ENCODE results near the gene SPTA1. TPM values are rescaled to one million over a fixed set of nuclear protein-coding genes. Genes with fewer than 3 reads are reported as not detected.
"Not testable (repeated sequence)": the region's sequence is repeated elsewhere in the genome, so short reads cannot be mapped to it uniquely, and the experiment has no call there.

The SPTA1 gene
- total and polyA plus RNA-seq, 2 experiments from 2014 or later = not detected

DNA sequence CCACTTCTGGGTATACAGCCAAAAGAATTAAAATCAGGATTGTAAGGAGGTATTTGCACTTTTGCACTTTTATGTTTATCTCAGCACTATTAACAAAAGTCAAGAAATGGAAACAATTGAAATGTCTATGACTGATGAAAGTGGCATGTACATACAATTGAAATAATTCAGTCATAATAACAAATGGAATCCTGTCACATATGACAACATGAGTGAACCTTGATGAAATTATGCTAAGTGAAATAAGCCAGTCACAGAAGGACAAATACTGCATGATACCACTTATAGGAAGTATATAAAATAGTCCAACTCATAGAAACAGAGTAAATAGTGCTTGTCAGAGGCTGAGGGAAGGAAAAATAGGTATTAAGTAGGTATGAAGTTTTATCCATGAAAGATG lies 3.4 kb upstream of the SPTA1 start:
- no peaks in the 10 kb centered on the region for H3K79me2 ChIP-seq (ENCODE audit: insufficient read depth)
- in situ Hi-C loops (cut with MboI) = no loop called here
- no peak overlapping the region for H3K27ac ChIP-seq
- H3K36me3 ChIP-seq (ENCODE audit: low read depth) = no peaks in the 10 kb centered on the region
- no peak overlapping the region for H3K4me3 ChIP-seq
- H3F3A ChIP-seq (ENCODE audit: insufficient read depth) = no peaks in the 10 kb centered on the region
- no peak overlapping the region for H3K4me2 ChIP-seq (ENCODE audit: unreplicated experiment)
- no peaks in the 10 kb centered on the region for H4K20me1 ChIP-seq (ENCODE audit: insufficient read depth)
- H3K27me3 ChIP-seq (replicated peaks; ENCODE audit: insufficient read depth) = no peaks in the 10 kb centered on the region
- H3K9me2 ChIP-seq (ENCODE audit: insufficient read depth) = no peaks in the 10 kb centered on the region
- H3K9ac ChIP-seq = no peak overlapping the region
- H3K9me3 ChIP-seq (ENCODE audit: low read depth) = no peaks in the 10 kb centered on the region
- no peak for TF ChIP-seq EZH2phosphoT487 (IDR thresholded peaks at IDR 0.05; ENCODE audit: insufficient read depth, low read depth)
- DNase-seq = no peak
- H3K4me1 ChIP-seq (ENCODE audit: insufficient read depth) = no peaks in the 10 kb centered on the region
- no peak overlapping the region for H2AFZ ChIP-seq

DNA sequence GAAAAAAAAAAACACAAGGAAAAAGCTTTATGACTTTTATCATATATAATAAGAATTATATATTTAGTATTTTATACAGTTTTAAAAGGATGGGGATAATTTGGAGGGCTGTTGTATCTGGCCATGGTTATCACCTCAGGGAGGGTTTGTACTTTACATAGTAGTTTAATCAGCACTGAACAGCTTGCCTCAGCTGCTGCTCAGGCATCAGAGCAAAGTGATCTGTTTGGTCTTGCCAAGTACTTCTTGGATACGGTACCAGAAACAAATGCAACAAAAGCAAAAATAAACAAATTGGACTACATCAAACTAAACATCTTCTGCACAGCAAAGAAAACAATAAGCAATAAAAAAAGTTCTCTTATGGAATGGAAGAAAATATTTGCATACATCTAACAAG lies 2.6 kb upstream of the SPTA1 start:
- Histone ChIP-seq H4K20me1 (ENCODE audit: insufficient read depth) (no peaks in the 10 kb centered on the region), H3K79me2 (ENCODE audit: insufficient read depth) (no peaks in the 10 kb centered on the region), H3K4me3 (no peak overlapping the region), H3K27me3 (replicated peaks; ENCODE audit: insufficient read depth) (no peaks in the 10 kb centered on the region), H3K27ac (no peak overlapping the region), H3K9me2 (ENCODE audit: insufficient read depth) (no peaks in the 10 kb centered on the region), H3F3A (ENCODE audit: insufficient read depth) (no peaks in the 10 kb centered on the region), H3K36me3 (ENCODE audit: low read depth) (no peaks in the 10 kb centered on the region), H3K9me3 (ENCODE audit: low read depth) (no peaks in the 10 kb centered on the region), H3K4me1 (ENCODE audit: insufficient read depth) (no peaks in the 10 kb centered on the region), H3K9ac (no peak overlapping the region), H2AFZ (no peak overlapping the region), H3K4me2 (ENCODE audit: unreplicated experiment) (no peak overlapping the region)
- in situ Hi-C loops (cut with MboI) = no loop called here
- DNase-seq = no peak
- no peak for TF ChIP-seq EZH2 (IDR thresholded peaks at IDR 0.05; ENCODE audit: insufficient read depth, poor library complexity, severe bottlenecking)
- TF ChIP-seq EZH2phosphoT487 (IDR thresholded peaks at IDR 0.05; ENCODE audit: insufficient read depth, low read depth) = no peak
- WGBS, 2 experiments (ENCODE audit: low coverage in 1 of 2, low lambda C conversion rate in 2 of 2, missing lambda C conversion rate in 2 of 2) = 16 to 21% methylated on average over 1 of the region's 1 CpG

DNA sequence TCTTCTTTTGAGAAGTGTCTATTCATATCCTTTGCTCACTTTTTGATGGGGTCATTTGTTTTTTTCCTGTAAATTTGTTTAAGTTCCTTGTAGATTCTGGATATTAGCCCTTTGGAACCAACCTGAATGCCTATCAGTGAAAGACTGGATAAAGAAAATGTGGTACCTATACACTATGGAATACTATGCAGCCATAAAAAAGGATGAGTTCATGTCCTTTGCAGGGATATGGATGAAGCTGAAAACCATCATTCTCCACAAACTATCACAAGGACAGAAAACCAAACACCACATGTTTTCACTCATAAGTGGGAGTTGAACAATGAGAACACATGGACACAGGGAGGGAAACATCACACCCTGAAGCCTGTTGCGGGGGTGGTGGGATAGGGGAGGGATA lies 1.8 kb upstream of the SPTA1 start:
- WGBS, 2 experiments (ENCODE audit: low coverage in 1 of 2, low lambda C conversion rate in 2 of 2, missing lambda C conversion rate in 2 of 2) = 0 to 8% methylated on average over 1 of the region's 1 CpG
- H2AFZ ChIP-seq; H3K27ac ChIP-seq; H3K9ac ChIP-seq; H3K36me3 ChIP-seq (ENCODE audit: low read depth); H3K79me2 ChIP-seq (ENCODE audit: insufficient read depth); H3K4me3 ChIP-seq; H3F3A ChIP-seq (ENCODE audit: insufficient read depth); H3K27me3 ChIP-seq (replicated peaks; ENCODE audit: insufficient read depth); DNase-seq; H3K4me1 ChIP-seq (ENCODE audit: insufficient read depth); H4K20me1 ChIP-seq (ENCODE audit: insufficient read depth); H3K4me2 ChIP-seq (ENCODE audit: unreplicated experiment); H3K9me2 ChIP-seq (ENCODE audit: insufficient read depth); in situ Hi-C loops (cut with MboI); H3K9me3 ChIP-seq (ENCODE audit: low read depth): not testable (repeated sequence)

DNA sequence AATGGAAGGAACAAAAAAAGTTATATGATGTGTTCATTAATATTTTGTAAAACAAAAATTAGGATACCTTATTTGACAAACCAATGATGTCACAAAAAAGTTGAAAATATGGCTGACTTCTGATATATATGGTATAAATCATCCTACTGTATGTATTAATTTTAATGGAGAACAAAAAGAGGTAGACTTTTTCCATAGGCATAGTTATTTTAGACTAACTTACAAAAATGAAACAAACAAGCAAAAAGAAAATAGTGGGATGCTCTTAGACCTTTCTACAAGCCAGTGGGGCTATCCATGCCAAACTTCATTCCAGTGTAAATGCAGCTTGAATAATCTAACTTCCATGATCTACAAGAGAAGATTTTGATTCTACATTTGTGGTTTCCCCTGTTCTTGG lies 522 bp upstream of the SPTA1 start:
- Histone ChIP-seq H3K9me2 (ENCODE audit: insufficient read depth) (no peaks in the 10 kb centered on the region), H3K4me1 (ENCODE audit: insufficient read depth) (no peaks in the 10 kb centered on the region), H3K4me2 (ENCODE audit: unreplicated experiment) (no peak overlapping the region), H3K79me2 (ENCODE audit: insufficient read depth) (no peaks in the 10 kb centered on the region), H3K9ac (no peak overlapping the region), H3K27me3 (replicated peaks; ENCODE audit: insufficient read depth) (no peaks in the 10 kb centered on the region), H3K27ac (no peak overlapping the region), H3K9me3 (ENCODE audit: low read depth) (no peaks in the 10 kb centered on the region), H3F3A (ENCODE audit: insufficient read depth) (no peaks in the 10 kb centered on the region), H2AFZ (no peak overlapping the region), H4K20me1 (ENCODE audit: insufficient read depth) (no peaks in the 10 kb centered on the region), H3K36me3 (ENCODE audit: low read depth) (no peaks in the 10 kb centered on the region), H3K4me3 (no peak overlapping the region)
- TF ChIP-seq EZH2phosphoT487 (IDR thresholded peaks at IDR 0.05; ENCODE audit: insufficient read depth, low read depth) (no peak), EZH2 (IDR thresholded peaks at IDR 0.05; ENCODE audit: insufficient read depth, poor library complexity, severe bottlenecking) (no peak)
- DNase-seq = no peak
- in situ Hi-C loops (cut with MboI) = no loop called here

DNA sequence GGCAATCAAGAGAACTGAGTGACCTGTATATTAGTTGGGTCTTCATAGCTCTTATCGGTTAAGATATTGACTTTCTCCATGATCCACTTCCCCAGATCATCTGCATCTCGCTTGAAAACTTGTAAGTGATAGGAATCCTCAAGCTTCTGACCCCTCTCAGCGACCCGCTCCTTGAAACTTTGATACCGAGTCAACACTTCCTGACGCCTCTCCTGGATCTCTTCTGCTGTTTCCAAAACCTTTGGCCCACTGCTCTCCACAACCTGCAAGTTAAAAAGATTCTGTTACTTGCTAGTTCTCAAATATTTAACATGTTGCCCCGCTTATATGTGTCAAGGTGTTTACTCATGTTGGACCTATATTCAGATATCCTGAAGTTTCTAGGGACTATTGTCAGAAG lies 1.4 kb downstream of the SPTA1 start:
- Histone ChIP-seq H3K27me3 (replicated peaks; ENCODE audit: insufficient read depth) (no peaks in the 10 kb centered on the region), H3K79me2 (ENCODE audit: insufficient read depth) (no peaks in the 10 kb centered on the region), H3K4me2 (ENCODE audit: unreplicated experiment) (no peak overlapping the region), H2AFZ (no peak overlapping the region; the same call in 1 of the 2 replicates), H3F3A (ENCODE audit: insufficient read depth) (no peaks in the 10 kb centered on the region), H3K4me3 (no peak overlapping the region), H4K20me1 (ENCODE audit: insufficient read depth) (no peaks in the 10 kb centered on the region), H3K9ac (no peak overlapping the region), H3K27ac (no peak overlapping the region), H3K9me2 (ENCODE audit: insufficient read depth) (no peaks in the 10 kb centered on the region), H3K36me3 (ENCODE audit: low read depth) (no peaks in the 10 kb centered on the region), H3K4me1 (ENCODE audit: insufficient read depth) (no peaks in the 10 kb centered on the region), H3K9me3 (ENCODE audit: low read depth) (no peaks in the 10 kb centered on the region)
- in situ Hi-C loops (cut with MboI) = no loop called here
- 25 to 40% methylated on average over 7 of the region's 7 CpGs for WGBS, 2 experiments (ENCODE audit: low coverage in 1 of 2, low lambda C conversion rate in 2 of 2, missing lambda C conversion rate in 2 of 2)
- TF ChIP-seq EZH2 (IDR thresholded peaks at IDR 0.05; ENCODE audit: insufficient read depth, poor library complexity, severe bottlenecking) (no peak), EZH2phosphoT487 (IDR thresholded peaks at IDR 0.05; ENCODE audit: insufficient read depth, low read depth) (no peak)
- no peak for DNase-seq
